Measurements from ENCODE around the gene ALPK3. TPM values are rescaled to one million over a fixed set of nuclear protein-coding genes. Genes with fewer than 3 reads are reported as not detected.

Gene ALPK3
- total and polyA plus RNA-seq, 10 of the 15 experiments (the other 5 are each of a cell fraction or from before 2014, with no cell fraction given), result under 0.01 to 0.05 (median 0.02) TPM; not detected in 6

GRCh38 chr15:84879088-84879780, 62.1 kb downstream of the ALPK3 start:
- Histone ChIP-seq H2AFZ (ENCODE audit: control insufficient read depth, low read depth, low read length) (no peak overlapping the region), H4K20me1 (ENCODE audit: control insufficient read depth, insufficient read depth) (no peaks in the 10 kb centered on the region), H3K4me3 (no peak overlapping the region), H3K4me1 (ENCODE audit: control insufficient read depth, insufficient read depth, low read length) (no peaks in the 10 kb centered on the region), H3K27me3 (replicated peaks in 1 of 2; ENCODE audit: control insufficient read depth in 2 of 2, insufficient read depth in 2 of 2, low read length in 1 of 2) (0 out of 4 replicates have a peak, but pooled peaks cover 0 to 2% of the 10 kb centered on the region in 2 experiments), H3K27ac (ENCODE audit: control insufficient read depth, insufficient read depth) (no peak overlapping the region), H3K4me2 (ENCODE audit: control insufficient read depth, insufficient read depth) (no peak overlapping the region), H3K36me3 (ENCODE audit: control insufficient read depth in 2 of 2, insufficient read depth in 2 of 2, low read length in 1 of 2) (no peaks in the 10 kb centered on the region), H3K79me2 (ENCODE audit: control insufficient read depth, insufficient read depth, low read length) (no peaks in the 10 kb centered on the region), H3K9me3 (replicated peaks; ENCODE audit: control insufficient read depth, insufficient read depth, low read length) (no peaks in the 10 kb centered on the region), H3K9ac (ENCODE audit: control insufficient read depth, insufficient read depth, low read length) (no peak overlapping the region)
- TF ChIP-seq NR2F1 (conservative IDR thresholded peaks at IDR 0.05) (no peak), BCLAF1 (IDR thresholded peaks at IDR 0.05) (no peak), ETV6 (conservative IDR thresholded peaks at IDR 0.05 in 1 of 2, IDR thresholded peaks at IDR 0.05 in 1 of 2; ENCODE audit: borderline replicate concordance in 1 of 2, low read depth in 1 of 2) (no peak), ZSCAN29 (IDR thresholded peaks at IDR 0.05) (no peak), SREBF1 (IDR thresholded peaks at IDR 0.05; ENCODE audit: low read length) (no peak), DPF2 (IDR thresholded peaks at IDR 0.05) (no peak), SMC3 (IDR thresholded peaks at IDR 0.05; ENCODE audit: borderline replicate concordance, low read length) (no peak), ZNF24 (IDR thresholded peaks at IDR 0.05) (no peak), EED (IDR thresholded peaks at IDR 0.05; ENCODE audit: low read depth) (no peak), CBX5 (IDR thresholded peaks at IDR 0.05; ENCODE audit: low read depth) (no peak)
- TF ChIP-seq, protein P1, sequence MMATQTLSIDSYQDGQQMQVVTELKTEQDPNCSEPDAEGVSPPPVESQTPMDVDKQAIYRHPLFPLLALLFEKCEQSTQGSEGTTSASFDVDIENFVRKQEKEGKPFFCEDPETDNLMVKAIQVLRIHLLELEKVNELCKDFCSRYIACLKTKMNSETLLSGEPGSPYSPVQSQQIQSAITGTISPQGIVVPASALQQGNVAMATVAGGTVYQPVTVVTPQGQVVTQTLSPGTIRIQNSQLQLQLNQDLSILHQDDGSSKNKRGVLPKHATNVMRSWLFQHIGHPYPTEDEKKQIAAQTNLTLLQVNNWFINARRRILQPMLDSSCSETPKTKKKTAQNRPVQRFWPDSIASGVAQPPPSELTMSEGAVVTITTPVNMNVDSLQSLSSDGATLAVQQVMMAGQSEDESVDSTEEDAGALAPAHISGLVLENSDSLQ (IDR thresholded peaks at IDR 0.05), result no peak
- TF ChIP-seq, protein P2, sequence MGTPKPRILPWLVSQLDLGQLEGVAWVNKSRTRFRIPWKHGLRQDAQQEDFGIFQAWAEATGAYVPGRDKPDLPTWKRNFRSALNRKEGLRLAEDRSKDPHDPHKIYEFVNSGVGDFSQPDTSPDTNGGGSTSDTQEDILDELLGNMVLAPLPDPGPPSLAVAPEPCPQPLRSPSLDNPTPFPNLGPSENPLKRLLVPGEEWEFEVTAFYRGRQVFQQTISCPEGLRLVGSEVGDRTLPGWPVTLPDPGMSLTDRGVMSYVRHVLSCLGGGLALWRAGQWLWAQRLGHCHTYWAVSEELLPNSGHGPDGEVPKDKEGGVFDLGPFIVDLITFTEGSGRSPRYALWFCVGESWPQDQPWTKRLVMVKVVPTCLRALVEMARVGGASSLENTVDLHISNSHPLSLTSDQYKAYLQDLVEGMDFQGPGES (IDR thresholded peaks at IDR 0.05), result no peak
- TF ChIP-seq, protein P3, sequence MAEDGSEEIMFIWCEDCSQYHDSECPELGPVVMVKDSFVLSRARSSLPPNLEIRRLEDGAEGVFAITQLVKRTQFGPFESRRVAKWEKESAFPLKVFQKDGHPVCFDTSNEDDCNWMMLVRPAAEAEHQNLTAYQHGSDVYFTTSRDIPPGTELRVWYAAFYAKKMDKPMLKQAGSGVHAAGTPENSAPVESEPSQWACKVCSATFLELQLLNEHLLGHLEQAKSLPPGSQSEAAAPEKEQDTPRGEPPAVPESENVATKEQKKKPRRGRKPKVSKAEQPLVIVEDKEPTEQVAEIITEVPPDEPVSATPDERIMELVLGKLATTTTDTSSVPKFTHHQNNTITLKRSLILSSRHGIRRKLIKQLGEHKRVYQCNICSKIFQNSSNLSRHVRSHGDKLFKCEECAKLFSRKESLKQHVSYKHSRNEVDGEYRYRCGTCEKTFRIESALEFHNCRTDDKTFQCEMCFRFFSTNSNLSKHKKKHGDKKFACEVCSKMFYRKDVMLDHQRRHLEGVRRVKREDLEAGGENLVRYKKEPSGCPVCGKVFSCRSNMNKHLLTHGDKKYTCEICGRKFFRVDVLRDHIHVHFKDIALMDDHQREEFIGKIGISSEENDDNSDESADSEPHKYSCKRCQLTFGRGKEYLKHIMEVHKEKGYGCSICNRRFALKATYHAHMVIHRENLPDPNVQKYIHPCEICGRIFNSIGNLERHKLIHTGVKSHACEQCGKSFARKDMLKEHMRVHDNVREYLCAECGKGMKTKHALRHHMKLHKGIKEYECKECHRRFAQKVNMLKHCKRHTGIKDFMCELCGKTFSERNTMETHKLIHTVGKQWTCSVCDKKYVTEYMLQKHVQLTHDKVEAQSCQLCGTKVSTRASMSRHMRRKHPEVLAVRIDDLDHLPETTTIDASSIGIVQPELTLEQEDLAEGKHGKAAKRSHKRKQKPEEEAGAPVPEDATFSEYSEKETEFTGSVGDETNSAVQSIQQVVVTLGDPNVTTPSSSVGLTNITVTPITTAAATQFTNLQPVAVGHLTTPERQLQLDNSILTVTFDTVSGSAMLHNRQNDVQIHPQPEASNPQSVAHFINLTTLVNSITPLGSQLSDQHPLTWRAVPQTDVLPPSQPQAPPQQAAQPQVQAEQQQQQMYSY (CRISPR knock-in tag; IDR thresholded peaks at IDR 0.05), result no peak
- ChIA-PET CTCF (interaction anchor here (0.6 to 3.9 kb wide), 15 partner anchors 14 to 291 kb away, joined by 3 to 42 read pairs (median 4); partner anchors contain the start of genes WDR73 and ZSCAN2), RAD21 (ENCODE audit: unreplicated experiment) (interaction anchor here (1.2 to 2.1 kb wide), 6 partner anchors 165 to 293 kb away, joined by 3 to 12 read pairs (median 4); partner anchors contain the start of gene WDR73), SMC1A (ENCODE audit: uncharacterized antibody, unreplicated experiment) (interaction anchor here (1.2 to 3.0 kb wide), 4 partner anchors 49 to 294 kb away, joined by 6 to 13 read pairs (median 6); partner anchors contain the start of gene WDR73), POLR2A (no interaction called here)
- no TSS peak for BruUV-seq (replicated peaks)
- WGBS (ENCODE audit: insufficient coverage, insufficient replicate concordance, low lambda C conversion rate, missing lambda C conversion rate), result 53% methylated on average over 11 of the region's 11 CpGs
- in situ Hi-C loops (cut with MboI), result loop anchor here (5.0 kb wide), 1 partner anchor 287 kb away; no protein-coding TSS in a partner anchor
- FAIRE-seq (no peak), DNase-seq (ENCODE audit: low read depth, low spot score) (no peak), ATAC-seq (no peak)
- intact Hi-C loops (cut with micrococcal nuclease; ENCODE audit: unreplicated experiment), result loop anchor here (2.0 kb wide), 1 partner anchor 290 kb away; no protein-coding TSS in a partner anchor

All from GM12878 (cell line).